HepG2 (cell line): ENCODE results near the gene JPH4. TPM values are rescaled to one million over a fixed set of nuclear protein-coding genes. Genes with fewer than 3 reads are reported as not detected.
"Not testable (repeated sequence)": the region's sequence is repeated elsewhere in the genome, so short reads cannot be mapped to it uniquely, and the experiment has no call there.

ENCODE experiments used
- AKAP8 ChIP-seq: sonication (generic); formaldehyde crosslinking; IDR thresholded peaks from 2 replicates; pipeline ENCODE4 v1.5.1; 2020; ENCODE audit warnings: mild to moderate bottlenecking, missing genetic modification reagents
- CBX2 ChIP-seq, 2 experiments: fragments of 200-600 bp in 1 of 2; sonication (generic); formaldehyde crosslinking in 1 of 2; IDR thresholded peaks; 2 replicates each; pipeline versions ENCODE4 v1.7.0 to v1.8.1; 2018 to 2022; ENCODE audit warnings: low read depth in 2 of 2, low read length in 1 of 2, mild to moderate bottlenecking in 1 of 2, missing genetic modification reagents in 1 of 2
- ELF1 ChIP-seq: sonication (generic); formaldehyde crosslinking; IDR thresholded peaks from 2 replicates; pipeline ENCODE4 v1.4.0; 2020; ENCODE audit warnings: missing genetic modification reagents
- ETV5 ChIP-seq: IDR thresholded peaks from 2 replicates; pipeline ENCODE4 v1.6.1; 2018; ENCODE audit warnings: missing biosample characterization, missing genetic modification reagents, inconsistent platforms, borderline replicate concordance
- FIP1L1 ChIP-seq: fragments of 200-400 bp; formaldehyde crosslinking; IDR thresholded peaks from 2 replicates; pipeline ENCODE4 v1.6.1; 2018; ENCODE audit warnings: low read depth, mild to moderate bottlenecking, low read length, moderate library complexity, borderline replicate concordance; ENCODE audit not compliant: insufficient read depth
- FOXK2 ChIP-seq: fragments of 450-650 bp; IDR thresholded peaks from 2 replicates; pipeline ENCODE4 v1.6.1; 2016
- HOXA9 ChIP-seq: sonication (generic); formaldehyde crosslinking; IDR thresholded peaks from 2 replicates; pipeline ENCODE4 v1.8.1; 2022; ENCODE audit warnings: missing genetic modification reagents, mild to moderate bottlenecking, moderate library complexity, borderline replicate concordance
- JDP2 ChIP-seq: sonication (generic); formaldehyde crosslinking; IDR thresholded peaks from 2 replicates; pipeline ENCODE4 v1.8.1; 2022; ENCODE audit warnings: missing genetic modification reagents, borderline replicate concordance
- KLF13 ChIP-seq: sonication (generic); formaldehyde crosslinking; IDR thresholded peaks from 2 replicates; pipeline ENCODE4 v1.4.0; 2020; ENCODE audit warnings: mild to moderate bottlenecking, missing genetic modification reagents
- NR3C1 ChIP-seq: sonication (generic); formaldehyde crosslinking; IDR thresholded peaks from 2 replicates; pipeline ENCODE4 v1.4.0; 2020; ENCODE audit warnings: missing genetic modification reagents
- PAX8 ChIP-seq: sonication (generic); formaldehyde crosslinking; IDR thresholded peaks from 2 replicates; pipeline ENCODE4 v1.8.0; 2022; ENCODE audit warnings: mild to moderate bottlenecking, missing genetic modification reagents, borderline replicate concordance
- SNAI1 ChIP-seq: sonication (generic); formaldehyde crosslinking; IDR thresholded peaks from 2 replicates; pipeline ENCODE4 v1.5.0; 2020; ENCODE audit warnings: mild to moderate bottlenecking, missing genetic modification reagents, borderline replicate concordance
- TSC22D2 ChIP-seq: sonication (generic); formaldehyde crosslinking; IDR thresholded peaks from 2 replicates; pipeline ENCODE4 v1.5.1; 2020; ENCODE audit warnings: missing genetic modification reagents, mild to moderate bottlenecking, borderline replicate concordance
- ZFP41 ChIP-seq: sonication (generic); formaldehyde crosslinking; IDR thresholded peaks from 2 replicates; pipeline ENCODE4 v1.4.0; 2020; ENCODE audit warnings: mild to moderate bottlenecking, missing genetic modification reagents, borderline replicate concordance
- ZGPAT ChIP-seq: IDR thresholded peaks from 2 replicates; pipeline ENCODE4 v1.6.1; 2016; ENCODE audit warnings: mild to moderate bottlenecking
- ZKSCAN8 ChIP-seq: IDR thresholded peaks from 2 replicates; pipeline ENCODE4 v1.6.1; 2016; ENCODE audit warnings: borderline replicate concordance, missing genetic modification reagents, missing compliant biosample characterization
- ZNF354B ChIP-seq: sonication (generic); formaldehyde crosslinking; IDR thresholded peaks from 2 replicates; pipeline ENCODE4 v1.8.0; 2022; ENCODE audit warnings: mild to moderate bottlenecking, missing genetic modification reagents
- ZNF430 ChIP-seq: sonication (generic); formaldehyde crosslinking; IDR thresholded peaks from 2 replicates; pipeline ENCODE4 v1.9.0; 2021; ENCODE audit warnings: mild to moderate bottlenecking, missing genetic modification reagents
- ZNF496 ChIP-seq: sonication (generic); formaldehyde crosslinking; IDR thresholded peaks from 2 replicates; pipeline ENCODE4 v1.8.1; 2023; ENCODE audit warnings: mild to moderate bottlenecking, moderate library complexity, missing genetic modification reagents; ENCODE audit not compliant: insufficient replicate concordance
- ZNF567 ChIP-seq: sonication (generic); formaldehyde crosslinking; IDR thresholded peaks from 2 replicates; pipeline ENCODE4 v1.8.1; 2023; ENCODE audit warnings: mild to moderate bottlenecking, missing genetic modification reagents, borderline replicate concordance
- ZNF761 ChIP-seq: sonication (generic); formaldehyde crosslinking; conservative IDR thresholded peaks from 2 replicates; pipeline ENCODE4 v1.4.0; 2020; ENCODE audit warnings: mild to moderate bottlenecking, missing genetic modification reagents
- polyA plus RNA-seq, 8 experiments: library from polyadenylated mRNA; depleted of rRNA in 3 of 8; stranded (reverse) in 7 of 8; unstranded in 1 of 8; fragments of >200 nt; fragmentation: Illumina TruSeq in 4 of 8; extraction: Trizol in 4 of 8; gene quantifications; 2 replicates each; pipeline versions ENCODE4 v1.2.1 to v1.2.3, GENCODE V29; 2011 to 2016; ENCODE audit warnings: low read depth in 4 of 8, missing spikeins in 1 of 8, mixed read lengths in 1 of 8; ENCODE audit not compliant: insufficient read depth in 1 of 8
- total RNA-seq, 5 experiments: library from RNA; depleted of rRNA; stranded (reverse); fragments of >200 nt; fragmentation: Illumina TruSeq; extraction: Trizol; gene quantifications; 2 replicates each; pipeline ENCODE4 v1.2.3, GENCODE V29; 2016; ENCODE audit warnings: low read depth in 1 of 5
- TF ChIP-seq, protein P1 (sequence below): sonication (generic); formaldehyde crosslinking; IDR thresholded peaks from 2 replicates; pipeline ENCODE4 v1.5.0; 2020; ENCODE audit warnings: mild to moderate bottlenecking, missing genetic modification reagents
- TF ChIP-seq, protein P2 (sequence below), 2 experiments: sonication (generic) in 1 of 2; formaldehyde crosslinking in 1 of 2; IDR thresholded peaks; 2 replicates each; pipeline versions ENCODE4 v1.4.0 to v1.6.1; 2018 to 2020; ENCODE audit warnings: missing genetic modification reagents in 2 of 2, borderline replicate concordance in 1 of 2, low read depth in 1 of 2, mild to moderate bottlenecking in 1 of 2, missing biosample characterization in 1 of 2

The JPH4 gene
- total and polyA plus RNA-seq, 2 of the 13 experiments (the other 11 are each of a cell fraction or from before 2014, with no cell fraction given): 0.08 to 0.22 TPM

GRCh38 chr14:23583761-23584526, 5.4 kb upstream of the JPH4 start (continued):
- TF ChIP-seq HOXA9 (CRISPR knock-in tag) (peak; percentile 95; the same call in 1 of the 2 replicates), ZFP41 (peak; percentile 89), ELF1 (CRISPR knock-in tag) (peak; percentile 60; the same call in 1 of the 2 replicates), ZGPAT (CRISPR knock-in tag) (peak; percentile 93), ZNF496 (peak; percentile 52), SNAI1 (CRISPR knock-in tag) (peak; percentile 17; the same call in 1 of the 2 replicates), FIP1L1 (peak; percentile 100), CBX2 (CRISPR knock-in tag; IDR thresholded peaks at IDR 0.05; ENCODE audit: low read depth) (peak; percentile 70; the same call in 1 of the 2 replicates), PAX8 (CRISPR knock-in tag) (peak; percentile 89; the same call in 1 of the 2 replicates), ZNF430 (CRISPR knock-in tag) (peak; percentile 99), TSC22D2 (CRISPR knock-in tag) (peak; percentile 96; the same call in 1 of the 2 replicates), JDP2 (CRISPR knock-in tag) (peak; percentile 83; the same call in 1 of the 2 replicates), ZNF567 (CRISPR knock-in tag) (peak; percentile 84; the same call in 1 of the 2 replicates), ZKSCAN8 (peak; percentile 95), ZNF761 (peak; percentile 91), ZNF354B (CRISPR knock-in tag) (peak; percentile 98), AKAP8 (peak; percentile 84), NR3C1 (0 out of 2 replicates have a peak, but pooled peaks have one; percentile 88), KLF13 (CRISPR knock-in tag) (peak; percentile 98; the same call in 1 of the 2 replicates), FOXK2 (0 out of 2 replicates have a peak, but pooled peaks have one; percentile 3), ETV5 (CRISPR knock-in tag) (peak; percentile 22)
- not testable (repeated sequence) for TF ChIP-seq CBX2 (IDR thresholded peaks at IDR 0.05; ENCODE audit: low read depth, low read length)
- TF ChIP-seq, protein P1, sequence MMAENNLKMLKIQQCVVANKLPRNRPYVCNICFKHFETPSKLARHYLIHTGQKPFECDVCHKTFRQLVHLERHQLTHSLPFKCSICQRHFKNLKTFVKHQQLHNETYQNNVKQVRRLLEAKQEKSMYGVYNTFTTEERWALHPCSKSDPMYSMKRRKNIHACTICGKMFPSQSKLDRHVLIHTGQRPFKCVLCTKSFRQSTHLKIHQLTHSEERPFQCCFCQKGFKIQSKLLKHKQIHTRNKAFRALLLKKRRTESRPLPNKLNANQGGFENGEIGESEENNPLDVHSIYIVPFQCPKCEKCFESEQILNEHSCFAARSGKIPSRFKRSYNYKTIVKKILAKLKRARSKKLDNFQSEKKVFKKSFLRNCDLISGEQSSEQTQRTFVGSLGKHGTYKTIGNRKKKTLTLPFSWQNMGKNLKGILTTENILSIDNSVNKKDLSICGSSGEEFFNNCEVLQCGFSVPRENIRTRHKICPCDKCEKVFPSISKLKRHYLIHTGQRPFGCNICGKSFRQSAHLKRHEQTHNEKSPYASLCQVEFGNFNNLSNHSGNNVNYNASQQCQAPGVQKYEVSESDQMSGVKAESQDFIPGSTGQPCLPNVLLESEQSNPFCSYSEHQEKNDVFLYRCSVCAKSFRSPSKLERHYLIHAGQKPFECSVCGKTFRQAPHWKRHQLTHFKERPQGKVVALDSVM (CRISPR knock-in tag): peak; percentile 65; the same call in 1 of the 2 replicates
- TF ChIP-seq, protein P2, sequence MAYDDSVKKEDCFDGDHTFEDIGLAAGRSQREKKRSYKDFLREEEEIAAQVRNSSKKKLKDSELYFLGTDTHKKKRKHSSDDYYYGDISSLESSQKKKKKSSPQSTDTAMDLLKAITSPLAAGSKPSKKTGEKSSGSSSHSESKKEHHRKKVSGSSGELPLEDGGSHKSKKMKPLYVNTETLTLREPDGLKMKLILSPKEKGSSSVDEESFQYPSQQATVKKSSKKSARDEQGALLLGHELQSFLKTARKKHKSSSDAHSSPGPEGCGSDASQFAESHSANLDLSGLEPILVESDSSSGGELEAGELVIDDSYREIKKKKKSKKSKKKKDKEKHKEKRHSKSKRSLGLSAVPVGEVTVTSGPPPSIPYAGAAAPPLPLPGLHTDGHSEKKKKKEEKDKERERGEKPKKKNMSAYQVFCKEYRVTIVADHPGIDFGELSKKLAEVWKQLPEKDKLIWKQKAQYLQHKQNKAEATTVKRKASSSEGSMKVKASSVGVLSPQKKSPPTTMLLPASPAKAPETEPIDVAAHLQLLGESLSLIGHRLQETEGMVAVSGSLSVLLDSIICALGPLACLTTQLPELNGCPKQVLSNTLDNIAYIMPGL (CRISPR knock-in tag; IDR thresholded peaks at IDR 0.05; ENCODE audit: borderline replicate concordance in 1 of 2, low read depth in 1 of 2): peak; percentile 78 to 93; a peak in 3 of 4 replicates
